PC-9 (cell line): Measurements from ENCODE around the gene NHSL1. TPM values are rescaled to one million over a fixed set of nuclear protein-coding genes. Genes with fewer than 3 reads are reported as not detected.

Experiments
- BruUV-seq: library from RNA; stranded (reverse); fragments of 400-500 nt; replicated peaks from 2 replicates; lab custom pipeline; 2021; lab: Mats Ljungman, UMichigan
- CTCF ChIA-PET: fragments of 300-600 bp; sonication (Branson Sonifier 250); formaldehyde crosslinking; loops from one replicate; lab custom pipeline; 2022; ENCODE audit warnings: antibody characterized with exemption; lab: Charles Lee
- POLR2A ChIA-PET: fragments of 300-600 bp; sonication (Branson Sonifier 250); formaldehyde crosslinking; loops from one replicate; lab custom pipeline; 2022; ENCODE audit warnings: antibody characterized with exemption; ENCODE audit not compliant: unreplicated experiment; lab: Charles Lee
- DNase-seq, 2 experiments: peaks; one replicate each; pipeline versions ENCODE4 v3.0.0 to v3.0.0-alpha.2; 2015 to 2022; ENCODE audit warnings: mixed read lengths in 1 of 2
- H2AFZ ChIP-seq: fragments of 200-600 bp; sonication (generic); 2 replicates; pipeline ENCODE4 v1.8.1; 2017; ENCODE audit warnings: antibody characterized with exemption
- H3F3A ChIP-seq: fragments of 200-600 bp; sonication (generic); 2 replicates; pipeline ENCODE4 v1.8.1; 2017; ENCODE audit warnings: antibody characterized with exemption, mild to moderate bottlenecking, low read depth; ENCODE audit not compliant: insufficient read depth
- H3K27ac ChIP-seq: fragments of 200-600 bp; sonication (generic); 2 replicates; pipeline ENCODE4 v1.6.1; 2016; ENCODE audit warnings: mixed run types
- H3K27me3 ChIP-seq: fragments of 200-600 bp; sonication (generic); 2 replicates; pipeline ENCODE4 v1.6.1; 2016; ENCODE audit warnings: low read depth, mixed run types; ENCODE audit not compliant: insufficient read depth
- H3K36me3 ChIP-seq: fragments of 200-600 bp; sonication (generic); 2 replicates; pipeline ENCODE4 v1.6.1; 2016; ENCODE audit warnings: low read depth, mixed run types
- H3K4me1 ChIP-seq: fragments of 200-600 bp; sonication (generic); replicated peaks from 2 replicates; pipeline ENCODE4 v1.6.1; 2016; ENCODE audit warnings: mixed run types; ENCODE audit not compliant: insufficient read depth
- H3K4me2 ChIP-seq: fragments of 200-600 bp; sonication (generic); 2 replicates; pipeline ENCODE4 v1.6.1; 2017; ENCODE audit warnings: mixed run types
- H3K4me3 ChIP-seq: fragments of 200-600 bp; sonication (generic); 2 replicates; pipeline ENCODE4 v1.6.1; 2016; ENCODE audit warnings: mixed run types
- H3K79me2 ChIP-seq: fragments of 200-600 bp; sonication (generic); 2 replicates; pipeline ENCODE4 v1.6.1; 2017; ENCODE audit warnings: low read depth, mixed run types
- H3K9me2 ChIP-seq: fragments of 200-600 bp; sonication (generic); 2 replicates; pipeline ENCODE4 v1.8.1; 2017; ENCODE audit warnings: mild to moderate bottlenecking; ENCODE audit not compliant: insufficient read depth
- H3K9me3 ChIP-seq: fragments of 200-600 bp; sonication (generic); 2 replicates; pipeline ENCODE4 v1.8.1; 2016; ENCODE audit warnings: low read depth; ENCODE audit not compliant: insufficient read depth
- H4K20me1 ChIP-seq: fragments of 200-600 bp; sonication (generic); 2 replicates; pipeline ENCODE4 v1.8.1; 2017; ENCODE audit not compliant: insufficient read depth
- EZH2 ChIP-seq: fragments of 200-600 bp; sonication (generic); IDR thresholded peaks from 2 replicates; pipeline ENCODE4 v1.8.0; 2017; ENCODE audit warnings: antibody characterized with exemption, low read depth
- intact Hi-C: fragments of 100-400 bp; cut with micrococcal nuclease; formaldehyde crosslinking; loops from one replicate; pipeline ENCODE4 v1.10.0; 2022; ENCODE audit not compliant: unreplicated experiment
- total RNA-seq: library from RNA; stranded (reverse); gene quantifications from 2 replicates; pipeline ENCODE4 v1.2.3, GENCODE V29; 2021
- TF ChIP-seq, protein P1 (sequence below): fragments of 200-600 bp; sonication (generic); conservative IDR thresholded peaks from 2 replicates; pipeline ENCODE4 v1.6.1; 2017; ENCODE audit warnings: mixed run types, antibody characterized with exemption, mild to moderate bottlenecking, moderate library complexity

The NHSL1 gene
- total RNA-seq, 1 experiment from 2014 or later, result 17.5 TPM

DNA sequence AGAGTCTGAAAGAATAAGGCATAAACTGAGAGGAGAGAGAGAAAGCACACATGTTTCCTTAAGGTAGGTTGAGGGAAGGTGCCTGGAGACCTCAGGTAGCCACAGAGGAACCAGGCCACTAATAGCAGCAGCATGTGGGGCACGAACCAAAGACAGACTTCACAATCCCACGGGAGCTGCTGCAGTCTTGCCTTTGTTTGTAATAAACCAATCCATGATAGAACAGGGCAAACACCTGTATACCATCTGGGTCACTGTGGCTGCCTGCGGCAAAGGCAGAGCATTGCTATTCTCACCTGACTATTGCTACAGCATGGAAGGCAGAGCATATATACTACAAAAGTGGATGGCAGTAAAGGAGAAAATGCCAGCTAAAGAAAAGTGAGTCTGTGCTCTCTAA, 59.0 kb downstream of the NHSL1 start:
- no TSS peak for BruUV-seq
- CTCF ChIA-PET, result no interaction called here

DNA sequence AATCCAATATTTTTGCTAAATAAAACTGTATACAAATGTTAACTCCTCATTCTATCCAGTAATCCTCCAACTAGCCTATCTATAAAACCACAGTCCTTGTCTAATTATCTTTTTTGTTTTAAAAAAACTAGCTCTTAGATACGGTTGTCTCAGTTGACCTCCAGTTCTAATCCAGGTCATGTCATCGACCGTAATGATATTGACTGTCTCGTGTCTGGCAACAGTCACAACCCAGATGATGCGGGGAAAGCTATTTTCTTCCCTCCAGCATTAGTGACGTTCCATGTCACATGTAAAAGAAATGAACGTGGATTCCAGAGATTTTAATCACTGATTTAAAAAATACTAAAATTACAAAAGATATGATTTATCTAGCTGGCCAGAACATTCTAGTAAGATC, 59.7 kb downstream of the NHSL1 start:
- Histone ChIP-seq H4K20me1 (no peaks in the 10 kb centered on the region), H3K79me2 (no peaks in the 10 kb centered on the region), H3K4me1 (no peaks in the 10 kb centered on the region), H3K9me3 (peaks cover 3% of the 10 kb centered on the region; the same call in 1 of the 2 replicates), H3K27ac (no peak overlapping the region), H3K4me2 (no peak overlapping the region), H3K9me2 (no peaks in the 10 kb centered on the region), H2AFZ (no peak overlapping the region), H3K4me3 (no peak overlapping the region), H3K27me3 (no peaks in the 10 kb centered on the region), H3K36me3 (peaks cover 3% of the 10 kb centered on the region; the same call in 1 of the 2 replicates), H3F3A (no peaks in the 10 kb centered on the region)
- no TSS peak for BruUV-seq
- intact Hi-C loops, result no loop called here
- ChIA-PET CTCF (no interaction called here), POLR2A (no interaction called here)
- DNase-seq, result no peak
- TF ChIP-seq, protein P1, sequence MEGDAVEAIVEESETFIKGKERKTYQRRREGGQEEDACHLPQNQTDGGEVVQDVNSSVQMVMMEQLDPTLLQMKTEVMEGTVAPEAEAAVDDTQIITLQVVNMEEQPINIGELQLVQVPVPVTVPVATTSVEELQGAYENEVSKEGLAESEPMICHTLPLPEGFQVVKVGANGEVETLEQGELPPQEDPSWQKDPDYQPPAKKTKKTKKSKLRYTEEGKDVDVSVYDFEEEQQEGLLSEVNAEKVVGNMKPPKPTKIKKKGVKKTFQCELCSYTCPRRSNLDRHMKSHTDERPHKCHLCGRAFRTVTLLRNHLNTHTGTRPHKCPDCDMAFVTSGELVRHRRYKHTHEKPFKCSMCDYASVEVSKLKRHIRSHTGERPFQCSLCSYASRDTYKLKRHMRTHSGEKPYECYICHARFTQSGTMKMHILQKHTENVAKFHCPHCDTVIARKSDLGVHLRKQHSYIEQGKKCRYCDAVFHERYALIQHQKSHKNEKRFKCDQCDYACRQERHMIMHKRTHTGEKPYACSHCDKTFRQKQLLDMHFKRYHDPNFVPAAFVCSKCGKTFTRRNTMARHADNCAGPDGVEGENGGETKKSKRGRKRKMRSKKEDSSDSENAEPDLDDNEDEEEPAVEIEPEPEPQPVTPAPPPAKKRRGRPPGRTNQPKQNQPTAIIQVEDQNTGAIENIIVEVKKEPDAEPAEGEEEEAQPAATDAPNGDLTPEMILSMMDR, result no peak
- no peak for TF ChIP-seq EZH2

More for the DNA sequence above, 59.0 kb downstream of the NHSL1 start:
- Histone ChIP-seq H3K9me3 (peaks cover 5% of the 10 kb centered on the region; the same call in 1 of the 2 replicates), H3K4me1 (no peaks in the 10 kb centered on the region), H3K27me3 (no peaks in the 10 kb centered on the region), H3K9me2 (no peaks in the 10 kb centered on the region), H2AFZ (no peak overlapping the region), H3K79me2 (no peaks in the 10 kb centered on the region), H3K4me3 (no peak overlapping the region), H4K20me1 (no peaks in the 10 kb centered on the region), H3F3A (no peaks in the 10 kb centered on the region), H3K4me2 (no peak overlapping the region), H3K36me3 (peaks cover 7% of the 10 kb centered on the region; the same call in 1 of the 2 replicates), H3K27ac (no peak overlapping the region)
- TF ChIP-seq EZH2, result no peak
- TF ChIP-seq, protein P1, result no peak
- DNase-seq, result no peak
- POLR2A ChIA-PET, result no interaction called here
- intact Hi-C loops, result no loop called here

DNA sequence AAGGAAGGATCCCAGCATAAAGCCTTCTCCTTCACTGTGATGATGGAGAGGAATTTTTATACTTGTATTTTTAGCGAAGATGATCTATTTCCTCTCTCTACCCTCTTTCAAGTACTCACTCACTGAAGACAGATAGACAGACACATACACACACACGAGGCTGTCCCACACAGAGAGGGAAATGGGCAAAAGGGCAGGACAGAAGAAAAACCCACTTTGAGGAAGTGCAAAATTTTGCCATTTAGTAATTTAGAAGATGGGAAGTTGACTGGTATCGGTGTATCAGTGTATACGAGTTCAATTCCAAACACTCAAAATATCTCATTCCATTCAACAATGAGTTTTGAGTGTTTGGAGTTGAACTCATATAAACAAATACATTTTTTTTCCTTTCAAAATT, 64.4 kb downstream of the NHSL1 start:
- Histone ChIP-seq H3K4me2 (no peak overlapping the region), H3K9me2 (no peaks in the 10 kb centered on the region), H4K20me1 (no peaks in the 10 kb centered on the region; the same call in 1 of the 2 replicates), H3K4me3 (no peak overlapping the region), H3K4me1 (no peaks in the 10 kb centered on the region), H3K27ac (no peak overlapping the region), H3K9me3 (no peaks in the 10 kb centered on the region), H3K79me2 (no peaks in the 10 kb centered on the region), H3K36me3 (no peaks in the 10 kb centered on the region), H3K27me3 (no peaks in the 10 kb centered on the region), H3F3A (no peaks in the 10 kb centered on the region), H2AFZ (no peak overlapping the region)
- no peak for DNase-seq
- TF ChIP-seq, protein P1, result no peak
- TF ChIP-seq EZH2, result no peak
- no TSS peak for BruUV-seq
- POLR2A ChIA-PET, result no interaction called here
- intact Hi-C loops, result no loop called here
- CTCF ChIA-PET, result no interaction called here
